ENCODE data around the gene TRPM8.
"Not testable (repeated sequence)": the region's sequence is repeated elsewhere in the genome, so short reads cannot be mapped to it uniquely, and the experiment has no call there.

Gene TRPM8

GRCh38 chr2:233936089-233936488 lies 18.9 kb downstream of the TRPM8 start:
- DNase-seq (ENCODE audit: low spot score): no peak

GRCh38 chr2:233938676-233939370 lies 21.6 kb downstream of the TRPM8 start:
- no peak for DNase-seq (ENCODE audit: low spot score)

- DNase-seq (ENCODE audit: low spot score): no peak
Measured at GRCh38 chr2:233940376-233941276, 23.5 kb downstream of the TRPM8 start.

DNA sequence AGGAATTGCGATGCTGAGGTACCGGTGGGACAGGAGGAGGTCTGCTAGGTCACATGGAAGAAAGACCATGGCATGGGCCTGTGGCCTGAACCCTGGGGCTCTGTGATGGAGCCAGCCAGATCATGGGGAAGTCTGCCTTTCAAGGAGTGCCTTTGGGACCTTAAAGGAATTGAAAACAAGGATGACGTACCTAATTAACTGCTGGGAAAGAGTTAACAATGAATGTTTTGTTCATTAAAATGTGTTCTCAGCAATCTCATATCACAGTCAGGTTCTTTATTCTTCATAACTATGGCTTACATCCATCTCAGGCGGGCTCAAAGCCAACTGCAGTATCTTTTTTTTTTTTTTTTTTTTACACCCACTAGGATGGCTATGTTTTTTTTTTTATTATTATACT lies 25.6 kb downstream of the TRPM8 start:
- no peak for DNase-seq (ENCODE audit: low spot score)

GRCh38 chr2:233944269-233944668 lies 27.1 kb downstream of the TRPM8 start:
- no peak for DNase-seq (ENCODE audit: low spot score)

DNA sequence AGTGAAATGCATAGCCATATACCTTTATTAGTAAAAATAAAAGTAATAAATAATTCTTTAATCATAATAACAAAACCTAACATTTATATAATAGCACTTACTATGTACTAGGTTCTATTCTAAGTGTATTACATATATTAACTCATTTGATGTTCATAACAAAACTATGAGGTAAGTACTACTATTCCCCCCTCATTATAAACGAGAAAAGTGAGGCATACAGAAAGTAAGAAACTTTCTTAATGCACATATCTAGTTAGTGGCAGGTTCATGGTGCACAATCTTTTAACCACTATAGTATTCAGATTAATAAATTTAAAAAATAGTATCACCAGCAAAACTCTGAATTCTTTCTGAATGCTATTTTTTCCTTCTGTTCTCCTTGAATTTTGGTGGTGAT lies 27.5 kb downstream of the TRPM8 start:
- no peak for DNase-seq (ENCODE audit: low spot score)

GRCh38 chr2:233945146-233945545 lies 28.0 kb downstream of the TRPM8 start:
- no peak for DNase-seq (ENCODE audit: low spot score)

- no peak for DNase-seq (ENCODE audit: low spot score)
Measured at GRCh38 chr2:233950078-233950825, 33.1 kb downstream of the TRPM8 start.

- no peak for DNase-seq (ENCODE audit: low spot score)
Measured at GRCh38 chr2:233952335-233952734, 35.2 kb downstream of the TRPM8 start.

DNA sequence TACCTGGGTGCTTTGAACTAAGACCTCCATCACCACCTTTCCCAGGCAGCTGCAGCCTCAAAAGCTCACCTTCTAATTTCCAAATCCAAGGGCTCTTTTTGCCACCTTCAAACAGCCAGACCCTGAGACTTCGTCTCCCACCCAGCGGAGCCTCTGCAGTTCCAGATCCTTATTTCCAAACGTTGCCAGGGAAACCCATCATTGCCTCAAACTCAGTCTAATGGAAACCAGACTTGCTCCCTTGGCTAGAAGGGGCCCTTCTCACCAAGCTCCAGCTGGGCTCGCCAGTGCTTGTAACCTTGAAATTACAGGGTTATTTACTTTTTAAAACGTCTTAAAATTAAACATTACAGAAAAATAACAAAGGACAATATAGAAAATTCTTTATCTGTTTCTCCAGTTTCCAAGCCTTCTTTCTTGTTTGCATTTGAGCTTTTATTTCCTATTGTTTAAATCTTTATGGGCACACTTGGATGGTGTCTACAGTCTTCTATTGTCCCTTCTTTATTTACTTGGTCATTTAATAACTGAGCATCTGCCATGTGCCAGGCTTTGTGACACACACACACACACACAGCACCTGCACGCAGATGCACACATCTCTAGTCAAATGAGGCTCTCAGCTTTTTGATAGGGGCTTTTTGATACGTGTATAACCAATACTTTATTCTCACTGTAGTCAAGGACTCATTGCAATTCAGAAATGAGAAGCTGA lies 36.1 kb downstream of the TRPM8 start:
- no peak for DNase-seq (ENCODE audit: low spot score)

DNA sequence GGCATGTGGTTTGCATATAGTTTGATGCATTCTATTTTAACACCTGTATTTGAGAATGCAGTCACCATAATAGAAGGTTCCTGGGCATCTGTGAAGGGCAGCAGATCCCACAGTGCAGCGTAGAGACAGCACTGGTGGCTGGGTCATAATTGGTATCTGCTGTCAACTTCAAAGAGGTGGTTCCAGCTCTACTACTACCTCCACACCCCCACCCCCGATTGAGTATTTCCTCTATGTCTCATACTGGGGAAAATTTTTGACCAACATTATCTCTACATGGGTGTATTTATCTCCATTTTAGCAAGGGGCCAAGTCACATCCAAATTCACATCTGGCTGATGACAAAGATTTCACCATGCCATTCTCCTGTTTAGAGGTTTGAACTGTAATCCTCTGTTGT lies 43.0 kb downstream of the TRPM8 start:
- no peak for DNase-seq (ENCODE audit: low spot score)

DNA sequence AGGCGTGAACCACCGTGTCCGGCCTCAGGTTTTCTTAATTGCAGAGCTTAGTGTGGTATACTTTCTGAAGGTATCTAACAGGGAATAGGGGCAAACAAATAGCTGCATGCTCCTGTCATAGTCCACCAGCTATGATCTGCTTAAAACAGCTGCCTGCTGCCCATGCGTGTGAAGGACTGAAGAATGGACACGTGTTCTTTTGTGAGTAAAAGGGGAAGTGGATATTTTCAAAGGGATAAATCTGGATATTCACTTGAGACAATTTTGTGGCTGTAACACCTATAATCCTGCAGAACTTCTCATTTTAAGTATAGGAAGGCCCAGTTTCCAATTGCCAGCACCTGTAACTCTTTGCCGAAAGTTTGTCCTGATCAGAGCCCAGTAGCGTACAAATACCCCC lies 44.7 kb downstream of the TRPM8 start:
- DNase-seq (ENCODE audit: low spot score): no peak

DNA sequence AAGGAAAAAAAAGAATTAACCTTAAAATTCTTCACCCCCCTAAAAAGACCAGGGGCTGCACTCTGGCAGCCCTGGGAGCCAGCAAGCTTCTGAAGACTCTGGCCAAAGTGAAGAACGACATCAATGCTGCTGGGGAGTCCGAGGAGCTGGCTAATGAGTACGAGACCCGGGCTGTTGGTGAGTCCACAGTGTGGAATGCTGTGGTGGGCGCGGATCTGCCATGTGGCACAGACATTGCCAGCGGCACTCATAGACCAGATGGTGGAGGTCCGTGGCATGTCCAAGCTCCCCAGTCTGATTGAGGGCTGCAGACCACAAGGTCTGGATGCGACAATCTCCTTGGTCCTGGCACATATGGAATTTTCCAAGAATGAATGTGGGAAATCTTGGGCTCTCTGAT lies 47.4 kb downstream of the TRPM8 start:
- DNase-seq (ENCODE audit: low spot score): no peak

- no peak for DNase-seq (ENCODE audit: low spot score)
Measured at GRCh38 chr2:233965032-233965603, 47.9 kb downstream of the TRPM8 start.

DNA sequence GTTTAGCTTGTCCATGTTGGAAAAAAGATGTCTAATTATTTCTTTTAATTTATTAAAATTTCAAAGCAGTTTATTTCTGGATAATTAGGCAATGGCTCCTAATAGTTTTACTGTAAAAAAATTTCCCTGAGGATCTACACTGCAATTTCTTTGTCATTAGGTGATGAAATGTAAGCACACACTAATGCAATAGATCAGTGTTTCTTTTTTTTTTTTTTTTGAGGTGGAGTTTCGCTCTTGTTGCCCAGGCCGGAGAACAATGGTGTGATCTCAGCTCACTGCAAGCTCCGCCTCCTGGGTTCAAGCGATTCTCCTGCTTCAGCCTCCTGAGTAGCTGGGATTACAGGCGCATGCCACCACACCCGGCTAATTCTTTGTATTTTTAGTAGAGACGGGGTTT lies 48.5 kb downstream of the TRPM8 start:
- DNase-seq (ENCODE audit: low spot score): not testable (repeated sequence)

DNA sequence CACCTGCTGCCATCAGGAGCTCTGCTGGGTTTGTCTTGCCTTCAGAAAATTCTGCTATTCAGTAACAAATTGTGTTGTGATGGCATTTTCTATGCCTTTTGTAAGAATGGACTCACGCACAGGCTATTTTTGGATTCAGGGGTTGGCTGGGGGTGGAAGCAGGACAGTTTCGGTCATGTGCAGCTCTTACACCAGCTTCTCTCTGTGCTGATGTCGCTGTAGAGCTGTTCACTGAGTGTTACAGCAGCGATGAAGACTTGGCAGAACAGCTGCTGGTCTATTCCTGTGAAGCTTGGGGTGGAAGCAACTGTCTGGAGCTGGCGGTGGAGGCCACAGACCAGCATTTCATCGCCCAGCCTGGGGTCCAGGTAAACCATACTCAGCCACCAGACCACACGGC lies 49.2 kb downstream of the TRPM8 start:
- no peak for DNase-seq (ENCODE audit: low spot score)

DNA sequence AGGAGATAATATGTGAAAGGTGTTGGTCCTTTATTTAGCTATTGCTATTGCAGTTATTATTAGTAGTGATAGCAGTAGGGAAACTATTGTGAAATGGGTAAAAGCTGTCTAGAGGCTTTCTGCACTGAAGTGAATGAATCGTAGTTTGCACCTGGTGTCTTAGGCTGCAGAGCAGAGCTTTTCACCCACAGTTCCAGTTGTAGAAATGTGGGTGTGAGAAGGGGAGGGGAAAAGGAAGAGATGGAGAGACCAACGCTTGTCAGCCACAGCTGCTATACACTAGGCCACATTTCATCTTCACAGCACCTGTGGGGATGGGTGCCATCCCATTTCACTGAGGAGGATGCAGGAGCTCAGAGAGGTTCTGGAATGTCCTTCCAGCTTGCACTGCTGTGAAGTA lies 50.0 kb downstream of the TRPM8 start:
- no peak for DNase-seq (ENCODE audit: low spot score)

DNA sequence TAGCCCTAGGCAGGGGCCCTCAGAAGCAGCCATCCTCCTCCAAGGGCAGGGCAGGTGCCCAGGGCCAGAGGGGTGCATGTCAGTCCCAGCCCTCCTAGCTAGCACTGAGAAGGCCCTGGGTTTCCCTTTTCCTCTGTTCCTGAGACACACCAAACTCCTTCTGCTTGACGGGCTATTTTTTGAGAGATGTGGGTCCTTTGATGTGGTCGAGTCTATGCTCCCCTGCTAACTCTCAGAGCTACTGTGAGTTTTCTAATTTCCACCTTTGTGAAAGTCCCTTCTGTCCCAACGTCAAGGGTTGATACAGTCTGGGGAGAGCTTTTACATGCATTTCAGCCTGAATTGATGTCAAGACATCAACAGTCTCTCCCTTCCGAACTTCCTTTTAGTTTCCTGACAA lies 51.4 kb downstream of the TRPM8 start:
- no peak for DNase-seq (ENCODE audit: low spot score)

DNA sequence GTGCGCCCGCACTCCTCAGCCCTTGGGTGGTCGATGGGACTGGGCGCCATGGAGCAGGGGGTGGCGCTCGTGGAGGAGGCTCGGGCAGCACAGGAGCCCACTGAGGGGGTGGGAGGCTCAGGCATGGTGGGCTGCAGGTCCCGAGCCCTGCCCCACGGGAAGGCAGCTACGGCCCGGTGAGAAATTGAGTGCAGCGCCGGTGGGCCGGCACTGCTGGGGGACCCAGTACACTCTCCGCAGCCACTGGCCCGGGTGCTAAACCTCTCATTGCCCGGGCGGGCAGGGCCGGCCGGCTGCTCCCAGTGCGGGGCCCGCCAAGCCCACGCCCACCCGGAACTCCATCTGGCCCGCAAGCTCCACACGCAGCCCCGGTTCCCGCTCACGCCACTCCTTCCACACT lies 55.3 kb downstream of the TRPM8 start:
- not testable (repeated sequence) for DNase-seq (ENCODE audit: low spot score)

GRCh38 chr2:233972941-233973575 lies 55.9 kb downstream of the TRPM8 start:
- DNase-seq (ENCODE audit: low spot score): no peak

- no peak for DNase-seq (ENCODE audit: low spot score)
Measured at GRCh38 chr2:233973786-233974185, 56.6 kb downstream of the TRPM8 start.
